Measurements from ENCODE around the gene FAM9C. TPM values are rescaled to one million over a fixed set of nuclear protein-coding genes. Genes with fewer than 3 reads are reported as not detected.

The FAM9C gene
- total and polyA plus RNA-seq, 2 donors (not counting 1 experiment from before 2014, with no cell fraction given): not detected

DNA sequence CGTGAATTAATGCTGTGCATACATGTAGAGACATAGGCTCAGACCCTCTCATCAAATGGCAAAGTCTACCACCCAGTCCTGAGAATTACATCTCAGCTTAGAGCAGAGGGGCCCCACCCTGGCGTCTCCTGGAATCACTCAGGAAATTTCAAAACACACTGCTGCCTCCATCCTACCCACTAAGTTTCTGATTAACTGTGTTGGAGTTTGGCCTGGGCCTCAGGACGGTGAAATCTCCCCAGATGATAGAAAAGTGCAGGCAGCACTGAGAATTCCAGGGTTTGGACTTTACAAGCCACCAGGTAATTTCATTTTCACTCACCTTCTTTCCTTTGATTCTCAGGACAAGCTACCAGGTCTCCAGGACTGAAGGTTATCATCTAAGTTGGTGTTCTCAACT lies 3.3 kb upstream of the FAM9C start:
- H3K79me2 ChIP-seq (ENCODE audit: control insufficient read depth, insufficient read depth, low read length): no peaks in the 10 kb centered on the region
- DNase-seq (no peak), ATAC-seq (ENCODE audit: low read depth) (no peak)
- H3K4me2 ChIP-seq (replicated peaks; ENCODE audit: low read depth, low read length, poor library complexity, severe bottlenecking): no peak overlapping the region
- H2AFZ ChIP-seq (ENCODE audit: insufficient read depth, low read depth, low read length, poor library complexity, severe bottlenecking): no peak overlapping the region
- H3K4me3 ChIP-seq (ENCODE audit: control extremely low read depth in 1 of 5, extremely low read depth in 1 of 5, insufficient read depth in 1 of 5, low read depth in 2 of 5, low read length in 4 of 5): no peak overlapping the region
- peaks cover 0 to 10% (median 0%) of the 10 kb centered on the region in 3 donors for H3K9me3 ChIP-seq (ENCODE audit: control extremely low read depth in 1 of 3, control insufficient read depth in 2 of 3, insufficient read depth in 1 of 3, low read length in 2 of 3)
- Mint-ChIP-seq H3K27me3 (no peaks in the 10 kb centered on the region), H3K4me1 (peaks cover 36% of the 10 kb centered on the region), H3K4me3 (no peak overlapping the region), H3K9me3 (ENCODE audit: insufficient read depth) (no peaks in the 10 kb centered on the region), H3K27ac (no peak overlapping the region)
- WGBS (ENCODE audit: insufficient coverage): 100% methylated on average over 1 of the region's 3 CpGs
- H3K36me3 ChIP-seq (replicated peaks in 1 of 2; ENCODE audit: control extremely low read depth in 1 of 2, control insufficient read depth in 1 of 2, extremely low read depth in 1 of 2, insufficient read depth in 2 of 2, low read length in 1 of 2): no peaks in the 10 kb centered on the region
- H3K27me3 ChIP-seq (replicated peaks in 1 of 4; ENCODE audit: control extremely low read depth in 1 of 4, control insufficient read depth in 3 of 4, insufficient read depth in 4 of 4, low read length in 3 of 4): no peaks in the 10 kb centered on the region
- H3K27ac ChIP-seq (ENCODE audit: low read length in 2 of 2): no peak overlapping the region
- no peak overlapping the region for H3K9ac ChIP-seq (ENCODE audit: low read length)
- intact Hi-C loops (cut with micrococcal nuclease): no loop called here
- no peaks in the 10 kb centered on the region for H4K20me1 ChIP-seq (ENCODE audit: control insufficient read depth, insufficient read depth, low read length, poor library complexity, severe bottlenecking)
- CTCF ChIA-PET: no interaction called here
- H3K4me1 ChIP-seq (ENCODE audit: control insufficient read depth in 2 of 2, insufficient read depth in 2 of 2, low read length in 2 of 2): peaks cover 26 to 31% of the 10 kb centered on the region in 2 donors
- TF ChIP-seq, protein P1, sequence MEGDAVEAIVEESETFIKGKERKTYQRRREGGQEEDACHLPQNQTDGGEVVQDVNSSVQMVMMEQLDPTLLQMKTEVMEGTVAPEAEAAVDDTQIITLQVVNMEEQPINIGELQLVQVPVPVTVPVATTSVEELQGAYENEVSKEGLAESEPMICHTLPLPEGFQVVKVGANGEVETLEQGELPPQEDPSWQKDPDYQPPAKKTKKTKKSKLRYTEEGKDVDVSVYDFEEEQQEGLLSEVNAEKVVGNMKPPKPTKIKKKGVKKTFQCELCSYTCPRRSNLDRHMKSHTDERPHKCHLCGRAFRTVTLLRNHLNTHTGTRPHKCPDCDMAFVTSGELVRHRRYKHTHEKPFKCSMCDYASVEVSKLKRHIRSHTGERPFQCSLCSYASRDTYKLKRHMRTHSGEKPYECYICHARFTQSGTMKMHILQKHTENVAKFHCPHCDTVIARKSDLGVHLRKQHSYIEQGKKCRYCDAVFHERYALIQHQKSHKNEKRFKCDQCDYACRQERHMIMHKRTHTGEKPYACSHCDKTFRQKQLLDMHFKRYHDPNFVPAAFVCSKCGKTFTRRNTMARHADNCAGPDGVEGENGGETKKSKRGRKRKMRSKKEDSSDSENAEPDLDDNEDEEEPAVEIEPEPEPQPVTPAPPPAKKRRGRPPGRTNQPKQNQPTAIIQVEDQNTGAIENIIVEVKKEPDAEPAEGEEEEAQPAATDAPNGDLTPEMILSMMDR (IDR thresholded peaks at IDR 0.05): no peak
- no peak for TF ChIP-seq EZH2 (IDR thresholded peaks at IDR 0.05; ENCODE audit: borderline replicate concordance, insufficient read depth, low read depth, low read length, poor library complexity, severe bottlenecking)
- POLR2A ChIA-PET: no interaction called here

GRCh38 chrX:13046141-13046855 lies 1.9 kb upstream of the FAM9C start:
- H3K27ac Mint-ChIP-seq: no peak overlapping the region
- POLR2A ChIA-PET: no interaction called here
- no CpG with 5 or more reads among the region's 1 CpG for WGBS (ENCODE audit: insufficient coverage)

More at GRCh38 chrX:13046141-13046855, 1.9 kb upstream of the FAM9C start:
- Mint-ChIP-seq H3K4me1 (peaks cover 28% of the 10 kb centered on the region), H3K4me3 (no peak overlapping the region), H3K9me3 (ENCODE audit: insufficient read depth) (no peaks in the 10 kb centered on the region), H3K27me3 (no peaks in the 10 kb centered on the region)
- Histone ChIP-seq H3K79me2 (ENCODE audit: control insufficient read depth, insufficient read depth, low read length) (no peaks in the 10 kb centered on the region), H3K27ac (ENCODE audit: low read length in 2 of 2) (no peak overlapping the region), H2AFZ (ENCODE audit: insufficient read depth, low read depth, low read length, poor library complexity, severe bottlenecking) (no peak overlapping the region), H3K9me3 (ENCODE audit: control extremely low read depth in 1 of 3, control insufficient read depth in 2 of 3, insufficient read depth in 1 of 3, low read length in 2 of 3) (peaks cover 0 to 10% (median 0%) of the 10 kb centered on the region in 3 donors), H3K36me3 (replicated peaks in 1 of 2; ENCODE audit: control extremely low read depth in 1 of 2, control insufficient read depth in 1 of 2, extremely low read depth in 1 of 2, insufficient read depth in 2 of 2, low read length in 1 of 2) (no peaks in the 10 kb centered on the region), H3K4me2 (replicated peaks; ENCODE audit: low read depth, low read length, poor library complexity, severe bottlenecking) (no peak overlapping the region), H4K20me1 (ENCODE audit: control insufficient read depth, insufficient read depth, low read length, poor library complexity, severe bottlenecking) (no peaks in the 10 kb centered on the region), H3K9ac (ENCODE audit: low read length) (no peak overlapping the region), H3K4me3 (ENCODE audit: control extremely low read depth in 1 of 5, extremely low read depth in 1 of 5, insufficient read depth in 1 of 5, low read depth in 2 of 5, low read length in 4 of 5) (no peak overlapping the region), H3K4me1 (ENCODE audit: control insufficient read depth in 2 of 2, insufficient read depth in 2 of 2, low read length in 2 of 2) (peaks cover 12 to 16% of the 10 kb centered on the region in 2 donors), H3K27me3 (replicated peaks in 1 of 4; ENCODE audit: control extremely low read depth in 1 of 4, control insufficient read depth in 3 of 4, insufficient read depth in 4 of 4, low read length in 3 of 4) (no peaks in the 10 kb centered on the region)
- TF ChIP-seq, protein P1 (IDR thresholded peaks at IDR 0.05): no peak
- no peak for TF ChIP-seq EZH2 (IDR thresholded peaks at IDR 0.05; ENCODE audit: borderline replicate concordance, insufficient read depth, low read depth, low read length, poor library complexity, severe bottlenecking)
- no peak for DNase-seq
- ATAC-seq (ENCODE audit: low read depth): no peak
- intact Hi-C loops (cut with micrococcal nuclease): no loop called here
- CTCF ChIA-PET: no interaction called here

All from B cell (primary cell).